GM12801 (cell line): ENCODE measurements around the gene EEF1G.

Source experiments
- TF ChIP-seq, protein P1 (sequence below): IDR thresholded peaks from one replicate; pipeline ENCODE4 v1.5.1; 2011; ENCODE audit warnings: control low read depth; ENCODE audit not compliant: insufficient read length; ENCODE audit errors: extremely low read depth

Gene EEF1G

DNA sequence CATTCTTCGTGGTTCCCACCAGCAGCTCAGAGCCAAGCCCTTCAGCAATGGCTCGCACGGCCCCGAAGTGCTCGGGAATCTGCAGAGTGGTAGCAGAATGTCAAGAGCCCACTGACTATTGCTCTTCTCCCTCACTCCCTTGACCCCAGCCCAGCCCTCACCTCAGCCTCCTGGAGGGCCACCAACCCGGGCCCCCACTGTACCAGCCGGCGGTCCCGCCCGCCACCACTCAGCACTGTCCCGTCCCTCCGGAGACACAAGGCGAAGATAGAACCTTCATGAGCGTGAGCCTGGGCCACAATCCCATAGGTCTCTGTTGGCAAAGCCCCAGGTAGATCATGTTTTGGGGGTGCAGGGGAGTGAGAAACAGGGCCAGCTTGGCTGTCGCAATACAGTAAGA, 32.2 kb upstream of the EEF1G start:
- TF ChIP-seq, protein P1, sequence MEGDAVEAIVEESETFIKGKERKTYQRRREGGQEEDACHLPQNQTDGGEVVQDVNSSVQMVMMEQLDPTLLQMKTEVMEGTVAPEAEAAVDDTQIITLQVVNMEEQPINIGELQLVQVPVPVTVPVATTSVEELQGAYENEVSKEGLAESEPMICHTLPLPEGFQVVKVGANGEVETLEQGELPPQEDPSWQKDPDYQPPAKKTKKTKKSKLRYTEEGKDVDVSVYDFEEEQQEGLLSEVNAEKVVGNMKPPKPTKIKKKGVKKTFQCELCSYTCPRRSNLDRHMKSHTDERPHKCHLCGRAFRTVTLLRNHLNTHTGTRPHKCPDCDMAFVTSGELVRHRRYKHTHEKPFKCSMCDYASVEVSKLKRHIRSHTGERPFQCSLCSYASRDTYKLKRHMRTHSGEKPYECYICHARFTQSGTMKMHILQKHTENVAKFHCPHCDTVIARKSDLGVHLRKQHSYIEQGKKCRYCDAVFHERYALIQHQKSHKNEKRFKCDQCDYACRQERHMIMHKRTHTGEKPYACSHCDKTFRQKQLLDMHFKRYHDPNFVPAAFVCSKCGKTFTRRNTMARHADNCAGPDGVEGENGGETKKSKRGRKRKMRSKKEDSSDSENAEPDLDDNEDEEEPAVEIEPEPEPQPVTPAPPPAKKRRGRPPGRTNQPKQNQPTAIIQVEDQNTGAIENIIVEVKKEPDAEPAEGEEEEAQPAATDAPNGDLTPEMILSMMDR: no peak

DNA sequence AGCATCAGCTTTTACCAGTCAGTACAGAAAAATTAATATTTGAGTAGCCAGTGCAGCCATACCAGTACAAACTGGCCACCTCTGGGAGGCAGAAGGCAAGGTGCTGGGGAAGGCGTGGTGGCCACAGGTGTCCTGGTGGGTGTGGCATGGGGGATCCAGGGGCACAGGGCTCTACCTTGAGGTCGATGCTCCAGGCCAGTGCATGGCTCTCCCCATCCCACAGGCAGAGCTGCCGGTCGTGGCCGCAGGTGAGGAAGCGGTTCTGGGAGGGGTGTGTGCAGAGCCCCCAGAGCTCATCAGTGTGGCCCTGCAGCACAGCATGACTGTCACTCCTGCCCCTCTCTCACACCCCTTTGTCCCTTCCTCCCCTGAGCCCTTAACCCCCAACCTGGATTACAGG, 31.8 kb upstream of the EEF1G start:
- TF ChIP-seq, protein P1: no peak

DNA sequence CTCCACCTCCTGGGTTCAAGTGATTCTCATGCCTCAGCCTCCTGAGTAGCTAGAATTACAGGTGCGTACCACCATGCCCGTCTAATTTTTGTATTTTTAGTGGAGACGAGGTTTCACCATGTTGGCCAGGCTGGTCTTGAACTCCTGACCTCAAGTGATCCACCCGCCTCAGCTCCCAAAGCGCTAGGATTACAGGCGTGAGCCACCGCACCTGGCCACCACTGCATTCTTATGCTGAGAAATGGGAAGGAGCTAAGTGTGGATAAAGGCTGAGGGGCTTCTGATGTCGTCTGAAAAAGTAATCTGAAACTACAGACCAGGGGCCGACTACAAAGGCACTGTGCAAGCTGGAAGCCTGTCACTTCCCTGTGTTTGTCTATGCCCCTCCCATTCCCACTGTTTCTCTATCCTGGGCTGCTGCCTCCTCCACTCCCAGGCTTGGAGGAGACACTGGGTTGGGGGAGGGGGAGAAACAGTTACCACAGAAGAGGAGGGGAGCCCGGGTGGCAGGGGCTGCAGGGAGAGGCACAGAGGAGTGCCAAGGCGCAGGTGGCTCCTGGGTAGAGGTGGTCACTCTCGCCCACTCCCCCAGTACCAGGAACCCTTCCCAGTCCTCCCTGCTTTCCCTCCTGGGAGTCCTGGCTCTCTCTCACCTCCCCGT, 30.9 kb upstream of the EEF1G start:
- TF ChIP-seq, protein P1: no peak

DNA sequence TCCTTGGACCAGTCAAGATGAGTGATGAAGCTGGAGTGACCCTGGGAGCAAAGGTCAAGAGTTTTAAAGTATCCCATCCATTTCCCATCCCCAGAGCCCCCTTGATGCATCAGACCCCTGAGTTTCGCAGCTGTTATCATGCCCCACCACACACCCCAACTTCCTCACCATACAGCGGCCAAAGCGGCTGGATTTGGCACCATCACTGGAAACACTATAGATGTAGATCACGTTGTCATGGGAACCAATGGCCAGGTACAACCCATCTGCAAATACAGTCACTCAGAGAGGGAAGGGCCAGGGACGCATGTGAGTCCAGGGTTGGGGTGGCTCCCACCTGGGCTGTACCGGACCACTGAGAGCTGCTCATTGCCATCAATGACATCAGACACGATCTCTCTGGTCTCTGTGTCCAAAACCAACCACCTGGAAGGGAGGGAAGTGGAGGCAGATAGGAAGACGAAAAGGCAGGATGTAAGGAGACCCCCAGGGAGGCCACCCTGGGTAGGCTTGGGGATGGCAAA, 30.1 kb upstream of the EEF1G start:
- TF ChIP-seq, protein P1: no peak

DNA sequence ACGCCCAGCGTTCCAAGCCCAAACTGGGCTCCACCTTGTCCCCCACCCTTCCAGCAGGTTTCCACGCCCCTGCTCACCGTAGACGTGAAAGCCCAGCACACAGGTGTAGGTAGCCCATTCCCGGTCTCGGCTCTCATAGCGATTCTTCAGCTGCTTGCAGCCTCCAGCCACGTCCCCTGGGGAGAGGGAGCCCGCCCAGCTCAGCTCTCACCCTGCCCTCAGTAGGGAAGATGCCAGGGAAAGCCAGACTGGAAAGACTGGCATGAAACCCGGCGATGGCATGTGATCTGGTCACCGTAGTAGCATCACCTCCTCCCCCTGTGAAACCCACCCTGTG, 29.3 kb upstream of the EEF1G start:
- TF ChIP-seq, protein P1: no peak

DNA sequence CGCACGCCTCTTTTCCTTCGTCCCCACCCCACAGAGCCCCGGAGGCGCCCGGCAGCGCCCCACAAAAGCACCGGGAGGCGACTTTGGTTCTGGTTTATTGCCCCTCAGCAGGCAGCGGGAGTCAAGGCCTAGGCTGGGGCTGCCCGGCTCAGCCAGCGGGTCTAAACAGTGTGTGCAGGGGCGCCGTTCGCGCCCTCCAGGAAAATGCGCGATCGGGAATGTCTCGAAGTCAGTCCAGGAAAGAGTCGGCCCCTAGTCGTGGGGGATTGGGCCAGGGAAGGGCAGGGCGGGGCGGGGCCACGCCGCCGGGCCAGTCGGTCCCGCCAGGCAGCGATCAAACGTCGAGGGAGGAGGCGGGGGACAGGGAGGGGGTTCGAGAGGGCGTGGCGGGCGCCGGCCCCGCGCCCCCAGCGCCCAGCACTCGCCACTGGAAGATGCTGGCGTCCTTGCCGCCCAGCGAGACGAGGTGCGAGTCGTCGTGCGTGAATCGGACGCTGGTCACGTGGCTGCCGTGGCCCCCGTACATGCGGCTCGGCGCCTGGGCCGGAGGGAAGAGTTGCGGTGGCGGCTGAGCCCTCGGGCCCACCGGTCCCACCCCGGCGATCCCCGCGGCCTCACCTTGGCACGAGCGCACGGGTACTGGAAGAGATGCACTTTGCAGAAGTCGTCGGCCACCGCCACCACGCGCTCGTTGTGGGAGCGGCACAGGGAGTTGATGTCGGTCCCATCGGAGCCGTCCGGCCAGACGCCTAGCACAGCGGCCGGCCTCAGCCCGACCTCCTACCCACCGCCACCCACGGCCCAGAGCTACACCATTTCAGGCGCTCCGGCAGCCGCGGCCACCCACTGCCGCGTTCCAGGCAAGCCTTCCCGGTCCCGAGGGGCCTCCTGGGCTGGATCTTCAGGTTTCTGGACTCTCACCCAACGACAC, 28.7 kb upstream of the EEF1G start:
- TF ChIP-seq, protein P1: no peak

DNA sequence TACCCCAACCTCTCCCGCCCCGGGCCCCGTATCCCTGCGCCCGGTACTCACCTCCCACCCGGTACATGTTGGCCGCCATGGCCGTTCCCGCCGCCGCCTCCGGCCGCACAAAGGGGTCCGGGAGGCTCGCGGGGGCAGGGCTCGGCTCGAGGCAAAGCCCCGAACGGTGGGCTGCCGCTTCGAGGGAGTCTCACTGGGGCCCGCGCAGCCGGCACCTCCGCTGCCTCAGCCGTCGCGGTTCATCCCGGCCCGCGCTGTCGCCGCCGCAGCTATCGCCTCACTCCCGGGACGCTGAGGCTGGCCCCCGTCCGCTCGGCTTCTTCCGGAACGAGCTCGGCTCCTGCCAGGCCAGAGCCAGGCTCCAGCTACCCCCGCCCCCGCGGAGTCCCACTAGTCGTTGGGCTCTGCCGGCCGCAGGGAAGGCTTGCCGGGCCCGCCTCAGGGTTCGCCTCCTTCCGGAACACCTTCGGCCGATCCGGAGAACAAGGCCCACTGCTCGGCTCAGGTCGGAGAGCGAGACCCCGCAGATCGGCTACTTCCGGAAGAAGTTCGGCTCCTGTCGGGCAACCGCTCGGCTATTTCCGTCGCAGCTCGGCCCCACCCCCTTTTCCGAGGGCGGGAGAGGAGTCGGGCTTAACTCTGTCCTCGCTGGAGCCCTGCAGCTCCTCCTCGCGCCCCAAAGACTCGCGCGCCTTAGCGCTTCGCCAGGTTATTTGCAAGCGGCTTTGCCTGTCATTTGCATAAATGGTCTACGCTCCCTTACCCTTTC, 27.9 kb upstream of the EEF1G start, which contains the start of gene MTA2:
TSS of gene MTA2 (minus strand) at position 494 of the 769 bp plus-strand sequence. CDS start at position 79, 415 bp downstream.
- TF ChIP-seq, protein P1: no peak
